ENCODE results near the gene SIRT1.
"Not testable (repeated sequence)": the region's sequence is repeated elsewhere in the genome, so short reads cannot be mapped to it uniquely, and the experiment has no call there.

Gene SIRT1

DNA sequence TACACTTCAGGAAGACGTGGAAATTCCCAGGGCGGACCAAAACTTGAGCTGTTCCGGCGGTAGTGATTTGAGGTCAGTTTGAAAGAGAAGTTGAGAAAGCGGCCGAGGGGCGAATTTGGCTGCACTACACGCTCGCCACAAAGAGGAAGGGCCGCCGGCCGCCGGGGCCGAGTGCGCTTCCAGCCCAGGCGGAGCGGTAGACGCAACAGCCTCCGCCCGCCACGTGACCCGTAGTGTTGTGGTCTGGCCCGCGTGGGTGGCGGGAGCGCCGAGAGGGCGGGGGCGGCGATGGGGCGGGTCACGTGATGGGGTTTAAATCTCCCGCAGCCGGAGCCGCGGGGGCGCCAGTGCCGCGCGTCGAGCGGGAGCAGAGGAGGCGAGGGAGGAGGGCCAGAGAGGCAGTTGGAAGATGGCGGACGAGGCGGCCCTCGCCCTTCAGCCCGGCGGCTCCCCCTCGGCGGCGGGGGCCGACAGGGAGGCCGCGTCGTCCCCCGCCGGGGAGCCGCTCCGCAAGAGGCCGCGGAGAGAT lies at the start of gene SIRT1:
Gene SIRT1 (plus strand): TSS at position 344 of the 529 bp plus-strand sequence. CDS start 66 bp downstream, at position 410.
- in situ Hi-C loops (cut with HindIII; ENCODE audit: low pct_unique_long_range_greater_than_20kb, low sequenced_read_pairs): no loop called here
- DNase-seq (ENCODE audit: low read depth in 1 of 2, low spot score in 1 of 2): peak; percentile 95 to 98
- no peak for TF ChIP-seq JUND (IDR thresholded peaks at IDR 0.05; ENCODE audit: low read depth)

DNA sequence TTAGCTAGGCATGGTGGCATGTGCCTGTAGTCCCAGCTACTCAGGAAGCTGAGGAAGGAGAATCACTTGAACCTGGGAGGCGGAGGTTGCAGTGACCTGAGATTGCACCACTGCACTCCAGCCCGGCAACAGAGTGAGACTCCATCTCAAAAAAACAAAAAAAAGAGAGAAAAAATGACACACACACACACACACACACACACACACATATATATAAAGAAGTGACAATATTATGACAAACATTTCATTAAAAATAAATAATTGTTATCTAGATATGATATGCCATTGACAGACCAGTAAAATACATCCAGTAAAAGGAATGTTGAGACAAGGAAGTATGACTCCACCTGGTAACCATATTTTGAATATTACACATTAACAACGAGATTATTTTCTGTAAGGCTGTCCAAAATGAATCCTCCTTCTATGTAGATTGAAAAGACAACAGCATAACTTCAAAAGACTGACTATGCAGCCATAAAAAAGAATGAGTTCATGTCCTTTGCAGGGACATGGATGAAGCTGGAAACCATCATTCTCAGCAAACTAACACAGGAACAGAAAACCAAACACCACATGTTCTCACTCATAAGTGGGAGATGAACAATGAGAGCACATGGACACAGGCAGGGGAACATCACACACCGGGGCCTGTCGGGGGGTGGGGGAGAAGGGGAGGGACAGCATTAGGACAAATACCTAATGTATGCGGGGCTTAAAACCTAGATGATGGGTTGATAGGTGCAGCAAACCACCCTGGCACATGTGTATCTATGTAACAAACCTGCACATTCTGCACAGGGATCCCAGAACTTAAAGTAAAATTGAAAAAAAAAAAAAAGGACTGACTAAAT lies 48.7 kb upstream of the SIRT1 start:
- DNase-seq (ENCODE audit: low read depth in 1 of 2, low spot score in 1 of 2); in situ Hi-C loops (cut with HindIII; ENCODE audit: low pct_unique_long_range_greater_than_20kb, low sequenced_read_pairs): not testable (repeated sequence)

DNA sequence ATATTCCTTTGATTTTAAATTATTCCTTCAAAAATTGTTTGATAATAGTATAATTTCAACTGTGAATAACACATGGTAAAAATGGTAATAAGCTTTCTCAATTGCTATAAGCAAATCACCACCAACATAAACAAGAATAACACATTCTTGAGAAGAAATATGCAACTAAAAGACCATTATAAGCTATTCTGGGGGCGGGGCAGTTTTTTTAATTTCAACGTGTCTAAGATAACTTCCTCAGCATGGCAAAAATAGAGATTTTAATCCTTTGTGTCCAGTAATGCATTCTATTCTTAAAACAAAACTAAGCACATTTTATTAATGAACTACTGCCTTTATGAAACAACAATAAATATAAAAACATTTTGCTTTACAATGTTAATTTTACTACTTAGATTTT lies 48.0 kb upstream of the SIRT1 start:
- DNase-seq (ENCODE audit: low read depth in 1 of 2, low spot score in 1 of 2): no peak
- in situ Hi-C loops (cut with HindIII; ENCODE audit: low pct_unique_long_range_greater_than_20kb, low sequenced_read_pairs): no loop called here
- TF ChIP-seq JUND (IDR thresholded peaks at IDR 0.05; ENCODE audit: low read depth): no peak

DNA sequence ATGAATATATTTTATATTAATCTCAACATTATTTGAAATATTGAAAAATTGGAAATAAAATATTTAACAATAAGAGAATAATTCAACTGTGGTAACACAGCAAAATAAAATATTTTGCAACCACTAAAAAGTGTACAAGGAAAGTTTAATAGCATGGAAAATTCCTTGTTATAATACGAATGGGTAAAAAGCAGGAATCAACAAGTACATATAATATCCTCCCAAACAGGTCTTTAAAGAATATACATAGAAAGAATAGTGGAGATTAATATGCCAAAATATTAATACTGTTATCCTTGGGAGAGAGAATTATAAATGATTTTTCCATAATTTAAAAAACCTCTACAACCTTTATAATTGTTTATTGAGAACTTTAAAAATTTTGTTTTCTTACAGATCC lies 47.5 kb upstream of the SIRT1 start:
- in situ Hi-C loops (cut with HindIII; ENCODE audit: low pct_unique_long_range_greater_than_20kb, low sequenced_read_pairs): no loop called here
- no peak for DNase-seq (ENCODE audit: low read depth in 1 of 2, low spot score in 1 of 2)
- TF ChIP-seq JUND (IDR thresholded peaks at IDR 0.05; ENCODE audit: low read depth): no peak

DNA sequence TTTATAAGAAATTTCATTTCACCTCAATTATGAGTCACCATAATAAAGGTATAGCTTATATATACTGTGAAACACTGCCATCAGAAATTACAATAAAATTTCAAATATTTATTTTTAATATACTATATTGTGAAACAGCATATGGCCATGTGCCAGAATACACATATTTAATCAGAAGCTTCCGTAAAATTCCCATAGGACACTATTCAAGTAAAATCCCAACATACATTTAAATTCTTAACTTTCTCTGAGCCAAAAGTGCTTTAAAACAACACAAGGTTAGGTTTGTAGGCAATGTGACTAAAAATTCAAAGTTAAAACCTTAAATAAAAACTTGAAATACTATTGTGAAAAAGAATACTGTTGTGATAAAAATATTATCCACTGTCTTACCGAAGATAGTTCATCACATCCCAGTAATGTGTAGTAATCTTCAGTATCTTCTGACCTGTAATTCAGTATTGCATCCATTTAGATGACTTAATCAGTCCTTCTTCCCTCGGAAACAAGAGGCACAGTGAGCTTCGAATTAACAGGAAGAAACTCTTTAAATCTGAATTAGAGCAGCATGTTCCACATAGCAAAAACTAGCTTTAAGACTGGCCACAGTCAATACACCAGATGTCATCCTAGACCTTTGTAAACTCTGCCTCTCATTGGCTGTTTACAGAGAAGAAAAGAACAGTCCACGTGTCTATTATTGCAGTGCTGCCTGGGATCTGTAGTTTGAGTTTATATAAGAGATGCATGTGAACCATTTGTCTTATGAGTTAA lies 46.7 kb upstream of the SIRT1 start, which contains the start of gene DNAJC12:
Gene DNAJC12 (minus strand): TSS at position 648 of the 774 bp plus-strand sequence. CDS start 177 bp downstream, at position 471.
- no peak for TF ChIP-seq JUND (IDR thresholded peaks at IDR 0.05; ENCODE audit: low read depth)
- in situ Hi-C loops (cut with HindIII; ENCODE audit: low pct_unique_long_range_greater_than_20kb, low sequenced_read_pairs): no loop called here
- peak; percentile 29 to 80 for DNase-seq (ENCODE audit: low read depth in 1 of 2, low spot score in 1 of 2)

DNA sequence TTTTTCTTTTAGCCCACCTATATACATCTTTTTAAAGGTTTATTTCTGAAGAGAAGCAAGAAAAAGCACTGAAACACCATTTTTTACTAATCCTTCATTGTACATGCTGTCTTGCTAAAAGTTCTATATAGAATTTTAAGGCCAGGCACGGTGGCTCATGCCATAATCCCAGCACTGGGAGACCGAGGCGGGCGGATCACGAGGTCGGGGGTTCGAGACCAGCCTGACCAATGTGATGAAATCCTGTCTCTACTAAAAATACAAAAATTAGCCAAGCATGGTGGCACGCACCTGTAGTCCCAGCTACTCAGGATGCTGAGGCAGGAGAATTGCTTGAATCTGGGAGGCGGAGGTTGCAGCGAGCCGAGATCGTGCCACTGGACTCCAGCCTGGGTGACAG lies 44.9 kb upstream of the SIRT1 start:
- DNase-seq (ENCODE audit: low read depth in 1 of 2, low spot score in 1 of 2): not testable (repeated sequence)

DNA sequence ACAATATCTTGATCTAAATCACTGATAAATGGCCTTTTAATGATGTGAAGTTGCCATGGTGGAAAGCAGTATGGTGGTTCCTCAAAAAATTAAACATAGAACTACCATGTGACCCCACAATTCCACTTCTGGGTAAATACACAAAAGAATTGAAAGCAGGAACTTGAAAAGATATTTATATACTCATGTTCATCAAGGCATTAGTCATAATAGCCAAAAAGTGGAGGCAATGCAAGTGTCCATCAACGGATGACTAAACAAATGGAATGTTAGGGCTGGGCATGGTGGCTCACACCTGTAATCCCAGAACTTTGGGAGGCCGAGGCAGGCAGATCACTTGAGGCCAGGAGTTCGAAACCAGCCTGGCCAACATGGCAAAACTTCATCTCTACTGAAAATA lies 44.5 kb upstream of the SIRT1 start:
- no peak for DNase-seq (ENCODE audit: low read depth in 1 of 2, low spot score in 1 of 2)
- TF ChIP-seq JUND (IDR thresholded peaks at IDR 0.05; ENCODE audit: low read depth): no peak
- in situ Hi-C loops (cut with HindIII; ENCODE audit: low pct_unique_long_range_greater_than_20kb, low sequenced_read_pairs): no loop called here

More for the DNA sequence above, 44.9 kb upstream of the SIRT1 start:
- in situ Hi-C loops (cut with HindIII; ENCODE audit: low pct_unique_long_range_greater_than_20kb, low sequenced_read_pairs): not testable (repeated sequence)

DNA sequence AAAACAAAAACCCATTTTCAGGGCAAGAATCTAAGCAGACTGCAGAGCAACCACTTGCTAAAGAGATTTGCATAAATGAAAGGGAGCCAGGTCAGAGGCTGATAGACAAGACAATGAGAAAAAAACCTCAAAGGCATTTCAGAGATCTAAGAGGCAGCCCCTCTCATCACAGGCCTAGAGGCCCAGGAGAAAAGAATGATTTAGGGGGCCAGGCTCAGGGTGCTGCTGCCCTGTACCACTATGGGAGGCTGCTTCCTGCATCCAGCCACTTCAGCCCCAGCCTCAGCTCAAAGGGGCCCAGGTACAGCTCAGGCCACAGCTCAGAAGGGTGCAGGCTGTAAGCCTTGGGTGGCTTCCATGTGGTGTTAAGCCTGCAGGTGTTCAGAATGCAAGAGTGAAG lies 42.7 kb upstream of the SIRT1 start:
- in situ Hi-C loops (cut with HindIII; ENCODE audit: low pct_unique_long_range_greater_than_20kb, low sequenced_read_pairs): no loop called here
- TF ChIP-seq JUND (IDR thresholded peaks at IDR 0.05; ENCODE audit: low read depth): no peak
- no peak for DNase-seq (ENCODE audit: low read depth in 1 of 2, low spot score in 1 of 2)

DNA sequence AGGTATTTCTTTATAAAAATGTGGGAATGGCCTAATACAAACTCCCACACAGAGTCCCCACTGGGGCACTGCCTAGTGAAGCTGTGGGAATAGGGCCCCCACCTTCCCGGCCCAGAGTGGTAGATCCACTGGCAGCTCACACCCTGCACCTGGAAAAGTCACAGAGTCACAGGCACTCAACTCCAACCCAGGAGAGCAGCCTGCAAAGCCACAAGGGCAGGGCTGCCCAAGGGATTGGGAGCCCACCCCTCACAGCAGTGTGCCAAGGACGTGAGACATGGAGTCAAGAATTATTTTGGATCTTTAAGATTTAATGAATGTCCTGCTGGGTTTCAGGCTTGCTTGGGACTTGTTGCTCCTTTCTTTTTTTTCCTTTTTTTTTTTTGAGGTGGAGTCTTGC lies 41.2 kb upstream of the SIRT1 start:
- TF ChIP-seq JUND (IDR thresholded peaks at IDR 0.05; ENCODE audit: low read depth): no peak
- DNase-seq (ENCODE audit: low read depth in 1 of 2, low spot score in 1 of 2): no peak
- in situ Hi-C loops (cut with HindIII; ENCODE audit: low pct_unique_long_range_greater_than_20kb, low sequenced_read_pairs): no loop called here

DNA sequence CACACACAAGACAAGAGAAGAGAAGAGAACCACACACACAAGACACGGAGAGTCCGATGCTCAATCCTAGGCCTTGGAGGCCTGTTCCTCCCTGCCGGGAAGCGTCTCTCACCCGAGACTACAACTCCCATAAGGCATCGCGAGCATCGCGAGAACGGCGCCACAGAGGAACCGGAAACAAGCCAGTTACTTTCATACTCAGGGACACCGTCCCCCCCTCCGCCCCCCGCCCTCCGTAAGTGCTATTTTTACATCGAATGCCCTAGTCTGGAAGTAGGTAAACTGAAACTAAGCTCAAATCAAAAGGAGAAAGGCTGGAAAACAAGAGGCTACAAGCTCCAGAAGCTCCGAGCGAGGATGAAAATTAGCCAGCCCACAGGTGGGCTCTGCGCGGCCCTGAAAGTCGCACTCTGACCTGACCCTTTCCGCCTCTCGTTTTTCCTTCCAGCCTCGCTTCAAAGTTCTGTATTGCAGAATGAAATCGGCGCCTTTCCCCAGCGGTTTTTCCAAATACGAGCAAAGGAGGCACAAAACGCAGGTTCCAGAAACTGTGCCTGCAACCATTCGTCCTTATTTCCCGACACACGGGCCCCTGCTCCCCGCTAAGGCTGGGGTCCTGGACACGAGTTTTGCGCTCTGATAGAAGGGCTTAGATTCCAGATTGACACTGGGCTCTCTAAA lies 35.0 kb upstream of the SIRT1 start:
- no peak for TF ChIP-seq JUND (IDR thresholded peaks at IDR 0.05; ENCODE audit: low read depth)
- in situ Hi-C loops (cut with HindIII; ENCODE audit: low pct_unique_long_range_greater_than_20kb, low sequenced_read_pairs): no loop called here
- peak; percentile 76 to 96 for DNase-seq (ENCODE audit: low read depth in 1 of 2, low spot score in 1 of 2)

DNA sequence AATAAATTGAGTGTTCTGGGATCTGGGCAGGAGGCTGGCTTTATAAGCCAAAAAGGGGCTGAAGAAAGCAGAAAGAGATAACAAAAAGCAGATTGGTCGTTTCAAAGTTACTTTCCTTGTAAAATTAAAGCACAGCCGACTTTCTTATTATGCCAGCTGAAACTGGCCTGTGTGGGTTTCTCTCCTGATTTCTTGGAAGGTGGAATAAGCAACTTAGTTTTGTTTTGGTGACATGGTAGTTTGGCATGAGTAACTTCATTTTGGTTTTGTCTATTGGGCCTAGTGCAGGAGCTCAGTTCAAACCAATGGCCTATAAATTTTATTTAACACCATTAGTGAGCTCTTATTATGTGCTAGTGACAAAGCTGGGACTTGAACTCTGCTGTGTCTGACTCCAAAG lies 33.3 kb upstream of the SIRT1 start:
- in situ Hi-C loops (cut with HindIII; ENCODE audit: low pct_unique_long_range_greater_than_20kb, low sequenced_read_pairs): no loop called here
- no peak for DNase-seq (ENCODE audit: low read depth in 1 of 2, low spot score in 1 of 2)
- TF ChIP-seq JUND (IDR thresholded peaks at IDR 0.05; ENCODE audit: low read depth): no peak

DNA sequence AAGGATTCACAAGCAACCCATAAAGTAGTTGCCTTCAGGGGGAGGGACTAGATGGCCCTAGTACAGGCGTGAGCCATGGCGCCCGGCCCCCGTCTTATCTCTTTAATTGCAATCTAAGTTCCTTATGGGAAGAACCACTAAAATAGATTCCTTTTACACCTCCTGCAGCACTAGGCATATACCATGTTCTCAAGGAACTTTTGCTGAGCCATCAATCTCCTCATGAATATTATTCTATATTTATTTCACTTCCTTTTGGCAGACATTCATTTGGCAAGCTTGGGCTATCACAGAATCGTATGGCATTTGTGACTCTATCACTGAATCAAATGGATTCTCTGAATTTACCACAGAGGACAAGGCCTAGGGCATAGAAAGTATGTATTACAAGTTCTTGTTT lies 31.7 kb upstream of the SIRT1 start:
- in situ Hi-C loops (cut with HindIII; ENCODE audit: low pct_unique_long_range_greater_than_20kb, low sequenced_read_pairs): no loop called here

More for the DNA sequence above, 31.7 kb upstream of the SIRT1 start:
- no peak for TF ChIP-seq JUND (IDR thresholded peaks at IDR 0.05; ENCODE audit: low read depth)
- no peak for DNase-seq (ENCODE audit: low read depth in 1 of 2, low spot score in 1 of 2)
